ENCODE results near the gene HGS. TPM values are rescaled to one million over a fixed set of nuclear protein-coding genes. Genes with fewer than 3 reads are reported as not detected.

The HGS gene
- total and polyA plus RNA-seq, 2 experiments from 2014 or later, result 106 to 166 TPM

DNA sequence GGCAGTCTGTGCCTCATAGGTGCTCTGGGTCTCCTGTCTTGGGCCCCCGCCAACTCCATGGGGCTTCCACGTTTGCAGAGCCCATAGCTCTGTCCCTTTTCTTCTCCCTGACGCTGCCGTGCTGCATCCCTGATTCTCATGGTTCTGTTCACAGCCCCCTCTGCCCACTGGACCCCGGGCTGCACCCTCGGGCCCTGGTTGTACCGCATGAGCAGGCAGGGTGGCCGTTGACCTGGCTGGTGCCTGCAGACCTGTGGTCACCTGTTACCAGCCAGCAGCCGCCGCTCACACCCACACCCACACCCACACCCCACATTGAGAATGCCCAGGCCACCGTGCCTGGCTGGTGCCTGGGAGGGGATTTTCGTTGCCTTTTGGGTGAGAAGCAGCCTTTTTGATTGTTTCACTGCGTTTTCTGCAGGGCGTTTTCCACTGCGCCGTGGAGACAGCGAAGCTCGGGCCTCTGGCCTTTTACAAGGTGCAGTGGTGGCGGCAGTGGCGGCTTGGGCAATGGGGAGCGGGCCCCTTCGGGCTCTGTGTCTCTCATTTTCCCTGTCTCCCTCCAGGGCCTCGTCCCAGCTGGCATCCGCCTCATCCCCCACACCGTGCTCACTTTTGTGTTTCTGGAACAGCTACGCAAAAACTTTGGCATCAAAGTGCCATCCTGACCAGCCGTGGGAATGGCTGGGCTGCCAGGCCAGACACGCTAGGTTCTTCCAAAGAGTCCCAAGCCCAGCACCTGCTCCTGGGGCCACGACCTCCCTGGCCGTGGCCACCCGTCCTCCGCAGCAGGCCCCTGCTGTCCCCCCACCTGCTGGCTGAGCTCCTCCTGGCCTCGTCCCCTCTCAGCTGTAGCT lies 35.8 kb downstream of the HGS start:
- Histone ChIP-seq H3K9ac (no peak overlapping the region), H2AFZ (no peak overlapping the region), H4K20me1 (ENCODE audit: insufficient read depth) (no peaks in the 10 kb centered on the region), H3K79me2 (ENCODE audit: insufficient read depth) (no peaks in the 10 kb centered on the region), H3K27ac (no peak overlapping the region), H3K4me3 (no peak overlapping the region), H3F3A (ENCODE audit: insufficient read depth) (no peaks in the 10 kb centered on the region), H3K4me1 (ENCODE audit: insufficient read depth) (no peaks in the 10 kb centered on the region), H3K36me3 (ENCODE audit: low read depth) (no peaks in the 10 kb centered on the region), H3K4me2 (ENCODE audit: unreplicated experiment) (no peak overlapping the region), H3K27me3 (replicated peaks; ENCODE audit: insufficient read depth) (0 out of 2 replicates have a peak, but pooled peaks cover 4% of the 10 kb centered on the region), H3K9me2 (ENCODE audit: insufficient read depth) (no peaks in the 10 kb centered on the region), H3K9me3 (ENCODE audit: low read depth) (no peaks in the 10 kb centered on the region)
- WGBS, 2 experiments (ENCODE audit: low coverage in 1 of 2, low lambda C conversion rate in 2 of 2, missing lambda C conversion rate in 2 of 2), result 90% methylated on average over 33 of the region's 33 CpGs
- no peak for DNase-seq
- TF ChIP-seq EZH2phosphoT487 (IDR thresholded peaks at IDR 0.05; ENCODE audit: insufficient read depth, low read depth) (no peak), EZH2 (IDR thresholded peaks at IDR 0.05; ENCODE audit: insufficient read depth, poor library complexity, severe bottlenecking) (no peak)
- in situ Hi-C loops (cut with MboI), result no loop called here

DNA sequence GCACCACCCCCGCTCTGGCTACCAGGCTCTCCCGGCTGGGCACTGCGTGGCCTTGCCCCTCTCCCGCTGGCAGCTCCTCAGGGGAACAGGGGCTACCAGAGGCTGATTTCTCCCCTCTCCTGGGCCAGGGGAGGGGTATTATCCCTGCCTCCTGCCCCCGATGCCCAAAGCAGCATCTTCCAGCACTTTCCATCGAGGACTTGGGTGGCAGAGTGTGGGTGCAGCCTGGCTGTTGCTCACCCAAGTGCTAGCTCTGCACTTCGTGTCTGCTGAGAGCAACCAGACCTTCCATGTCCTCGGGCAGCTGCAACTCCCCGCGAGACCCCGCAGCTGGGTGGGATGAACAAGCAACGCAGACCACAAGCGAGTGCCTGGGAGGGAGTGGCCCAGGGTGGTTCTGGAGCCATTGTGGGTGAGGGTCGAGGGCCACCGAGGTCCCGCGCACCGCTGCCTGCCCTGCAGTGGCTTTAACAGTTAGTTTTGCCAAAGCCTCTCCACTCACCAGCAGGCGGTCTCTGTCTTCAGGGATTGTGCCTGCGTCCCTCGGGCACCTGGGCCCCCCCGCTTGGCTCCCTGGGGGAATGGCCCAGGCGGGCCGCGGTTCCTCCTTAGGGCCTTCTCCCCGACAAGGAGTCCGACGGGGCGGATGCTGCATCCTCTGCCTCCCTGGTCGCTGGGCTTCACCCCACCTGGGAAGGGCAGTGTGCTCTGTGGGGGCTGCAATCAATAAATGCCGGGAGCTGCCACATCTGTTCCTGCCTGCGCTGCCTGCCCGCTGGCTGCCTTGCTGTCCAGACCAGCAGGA lies 36.7 kb downstream of the HGS start:
- no peak for DNase-seq

DNA sequence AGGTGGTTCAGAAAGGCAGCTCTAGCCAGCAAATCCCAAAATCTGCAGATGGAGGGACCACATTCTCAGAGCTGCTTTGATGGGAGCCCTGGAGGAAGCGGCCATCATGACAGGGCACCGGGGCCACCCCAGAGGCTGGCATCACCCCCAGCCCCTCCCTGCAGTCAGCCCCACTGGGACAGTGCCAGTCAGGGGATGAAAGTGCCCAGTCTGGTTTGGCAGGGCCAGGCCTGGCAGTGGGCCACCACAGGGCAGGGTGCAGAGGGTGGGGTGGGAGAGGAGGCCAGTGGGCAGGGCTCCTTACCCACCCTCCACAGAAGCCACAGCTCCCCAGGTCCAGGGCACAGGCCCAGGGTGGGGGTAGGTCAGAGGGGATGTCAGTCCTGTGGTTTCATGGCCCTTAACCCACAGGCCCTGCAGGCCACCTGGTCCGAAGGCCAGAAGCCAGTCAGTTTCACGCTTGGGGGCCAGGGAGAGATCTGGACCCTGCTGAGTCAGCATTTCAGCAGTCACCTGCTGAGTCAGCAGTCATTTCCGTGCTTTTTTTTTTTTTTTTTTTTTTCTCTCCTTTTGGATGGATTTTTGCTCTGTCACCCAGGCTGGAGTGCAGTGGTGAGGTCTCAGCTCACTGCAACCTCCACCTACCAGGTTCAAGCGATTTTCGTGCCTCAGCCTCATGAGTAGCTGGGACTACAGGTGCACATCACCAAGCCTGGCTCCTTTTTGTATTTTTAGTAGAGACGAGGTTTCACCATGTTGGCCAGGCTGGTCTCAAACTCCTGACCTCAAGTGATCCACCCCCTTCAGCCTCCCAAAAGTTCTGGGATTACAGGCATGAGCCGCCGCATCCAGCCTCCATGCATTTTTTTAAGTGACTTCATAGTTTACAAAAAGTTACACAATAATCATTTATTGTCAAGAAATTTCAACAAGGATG lies 38.6 kb downstream of the HGS start:
- Histone ChIP-seq H4K20me1 (ENCODE audit: insufficient read depth) (no peaks in the 10 kb centered on the region), H3K4me1 (ENCODE audit: insufficient read depth) (no peaks in the 10 kb centered on the region), H3K36me3 (ENCODE audit: low read depth) (no peaks in the 10 kb centered on the region), H3K4me3 (no peak overlapping the region), H3K9me3 (ENCODE audit: low read depth) (no peaks in the 10 kb centered on the region), H3K27ac (no peak overlapping the region), H3F3A (ENCODE audit: insufficient read depth) (no peaks in the 10 kb centered on the region), H2AFZ (no peak overlapping the region), H3K4me2 (ENCODE audit: unreplicated experiment) (no peak overlapping the region), H3K79me2 (ENCODE audit: insufficient read depth) (no peaks in the 10 kb centered on the region), H3K27me3 (replicated peaks; ENCODE audit: insufficient read depth) (0 out of 2 replicates have a peak, but pooled peaks cover 4% of the 10 kb centered on the region), H3K9me2 (ENCODE audit: insufficient read depth) (no peaks in the 10 kb centered on the region), H3K9ac (no peak overlapping the region)
- TF ChIP-seq EZH2phosphoT487 (IDR thresholded peaks at IDR 0.05; ENCODE audit: insufficient read depth, low read depth) (no peak), EZH2 (IDR thresholded peaks at IDR 0.05; ENCODE audit: insufficient read depth, poor library complexity, severe bottlenecking) (no peak)
- WGBS, 2 experiments (ENCODE audit: low coverage in 1 of 2, low lambda C conversion rate in 2 of 2, missing lambda C conversion rate in 2 of 2), result 45 to 55% methylated on average over 8 to 10 of the region's 10 CpGs
- peak; percentile 45 for DNase-seq
- in situ Hi-C loops (cut with MboI), result no loop called here

More for the DNA sequence above, 36.7 kb downstream of the HGS start:
- Histone ChIP-seq H3K9me2 (ENCODE audit: insufficient read depth) (no peaks in the 10 kb centered on the region), H3K4me1 (ENCODE audit: insufficient read depth) (no peaks in the 10 kb centered on the region), H3K4me2 (ENCODE audit: unreplicated experiment) (no peak overlapping the region), H3K79me2 (ENCODE audit: insufficient read depth) (no peaks in the 10 kb centered on the region), H3K9ac (no peak overlapping the region), H3K27me3 (replicated peaks; ENCODE audit: insufficient read depth) (0 out of 2 replicates have a peak, but pooled peaks cover 4% of the 10 kb centered on the region), H4K20me1 (ENCODE audit: insufficient read depth) (no peaks in the 10 kb centered on the region), H3K4me3 (no peak overlapping the region), H3K36me3 (ENCODE audit: low read depth) (no peaks in the 10 kb centered on the region), H3K27ac (no peak overlapping the region), H3K9me3 (ENCODE audit: low read depth) (no peaks in the 10 kb centered on the region), H3F3A (ENCODE audit: insufficient read depth) (no peaks in the 10 kb centered on the region), H2AFZ (no peak overlapping the region)
- no peak for TF ChIP-seq EZH2 (IDR thresholded peaks at IDR 0.05; ENCODE audit: insufficient read depth, poor library complexity, severe bottlenecking)
- no peak for TF ChIP-seq EZH2phosphoT487 (IDR thresholded peaks at IDR 0.05; ENCODE audit: insufficient read depth, low read depth)
- 86 to 87% methylated on average over 26 to 33 of the region's 33 CpGs for WGBS, 2 experiments (ENCODE audit: low coverage in 1 of 2, low lambda C conversion rate in 2 of 2, missing lambda C conversion rate in 2 of 2)
- in situ Hi-C loops (cut with MboI), result no loop called here
